Common myeloid progenitor, CD34-positive (primary cell): ENCODE data around the gene SUPT20H.

Source experiments
- CTCF ChIA-PET: fragments of 350-600 bp; sonication (Branson Sonifier 250); formaldehyde crosslinking; loops from one replicate; lab custom pipeline; 2021; ENCODE audit warnings: antibody characterized with exemption; lab: Charles Lee
- POLR2A ChIA-PET: fragments of 350-600 bp; sonication (Branson Sonifier 250); formaldehyde crosslinking; loops from one replicate; lab custom pipeline; 2021; ENCODE audit warnings: antibody characterized with exemption; lab: Charles Lee
- DNase-seq, 3 donors: peaks; one replicate each; pipeline versions ENCODE4 v3.0.0 to v3.0.0-alpha.2; 2013
- H3K27ac ChIP-seq, 2 experiments: 1 replicate in 1 of 2; 2 replicates in 1 of 2; pipeline ENCODE4 v1.7.0; 2013; ENCODE audit warnings: inconsistent platforms in 2 of 2, low read length in 2 of 2, mild to moderate bottlenecking in 2 of 2, low read depth in 1 of 2, moderate library complexity in 1 of 2; ENCODE audit not compliant: severe bottlenecking in 2 of 2, insufficient read depth in 1 of 2, poor library complexity in 1 of 2
- H3K27me3 ChIP-seq, 5 experiments: replicated peaks in 2 of 5; 1 replicate in 3 of 5; 2 replicates in 2 of 5; pipeline versions ENCODE4 v1.6.1 to v1.7.0; 2013; ENCODE audit warnings: low read length in 4 of 5, mild to moderate bottlenecking in 2 of 5, moderate library complexity in 2 of 5, inconsistent platforms in 1 of 5; ENCODE audit not compliant: insufficient read depth in 5 of 5, control insufficient read depth in 4 of 5
- H3K36me3 ChIP-seq, 4 experiments: 1 replicate in 2 of 4; 2 replicates in 2 of 4; pipeline versions ENCODE4 v1.6.1 to v1.7.0; 2013; ENCODE audit warnings: low read length in 3 of 4, control low read depth in 1 of 4, mild to moderate bottlenecking in 1 of 4; ENCODE audit not compliant: control insufficient read depth in 4 of 4, insufficient read depth in 4 of 4
- H3K4me1 ChIP-seq, 4 experiments: 1 replicate in 3 of 4; 2 replicates in 1 of 4; pipeline versions ENCODE4 v1.6.1 to v1.7.1; 2013; ENCODE audit warnings: low read length in 3 of 4, mild to moderate bottlenecking in 3 of 4, control low read depth in 1 of 4, inconsistent platforms in 1 of 4, moderate library complexity in 1 of 4; ENCODE audit not compliant: control insufficient read depth in 4 of 4, insufficient read depth in 4 of 4; ENCODE audit errors: control extremely low read depth in 1 of 4
- H3K4me3 ChIP-seq, 7 experiments: 1 replicate in 4 of 7; 2 replicates in 3 of 7; pipeline versions ENCODE4 v1.5.1 to v1.7.0; 2013; ENCODE audit warnings: mild to moderate bottlenecking in 7 of 7, low read length in 6 of 7, moderate library complexity in 6 of 7, inconsistent platforms in 2 of 7, low read depth in 2 of 7, control low read depth in 1 of 7; ENCODE audit not compliant: insufficient read depth in 4 of 7, control insufficient read depth in 1 of 7; ENCODE audit errors: extremely low read depth in 1 of 7
- H3K9me3 ChIP-seq, 5 experiments: 1 replicate in 4 of 5; 2 replicates in 1 of 5; pipeline versions ENCODE4 v1.6.1 to v1.7.1; 2013; ENCODE audit warnings: low read length in 4 of 5, mild to moderate bottlenecking in 2 of 5, inconsistent platforms in 1 of 5, low read depth in 1 of 5, moderate library complexity in 1 of 5; ENCODE audit not compliant: control insufficient read depth in 4 of 5, insufficient read depth in 2 of 5; ENCODE audit errors: control extremely low read depth in 1 of 5
- WGBS: methylation state at CpG from one replicate; pipeline ENCODE4 v1.1.5; 2013; ENCODE audit not compliant: insufficient coverage; 5-methylcytosine and 5-hydroxymethylcytosine counted together

The SUPT20H gene

GRCh38 chr13:37014609-37015008 lies 44.9 kb downstream of the SUPT20H start:
- Histone ChIP-seq H3K27ac (no peak overlapping the region), H3K9me3 (no peaks in the 10 kb centered on the region), H3K4me1 (no peaks in the 10 kb centered on the region), H3K36me3 (peaks cover 25 to 68% (median 42%) of the 10 kb centered on the region in 4 experiments), H3K27me3 (no peaks in the 10 kb centered on the region), H3K4me3 (no peak overlapping the region)
- WGBS: 100% methylated on average over 1 of the region's 1 CpG
- CTCF ChIA-PET: no interaction called here
- POLR2A ChIA-PET: no interaction called here
- no peak for DNase-seq

- no peaks in the 10 kb centered on the region for H3K4me1 ChIP-seq
- H3K9me3 ChIP-seq: no peaks in the 10 kb centered on the region
- no peak overlapping the region for H3K4me3 ChIP-seq
- WGBS: no CpG with 5 or more reads among the region's 2 CpGs
- no peaks in the 10 kb centered on the region for H3K27me3 ChIP-seq
- POLR2A ChIA-PET: no interaction called here
- H3K27ac ChIP-seq: no peak overlapping the region
- CTCF ChIA-PET: interaction anchor here (0.7 to 2.1 kb wide), 5 partner anchors 8 to 36 kb away, joined by 3 to 11 read pairs (median 3); partner anchors contain the start of gene ALG5
- no peak for DNase-seq
- H3K36me3 ChIP-seq: peaks cover 22 to 77% (median 47%) of the 10 kb centered on the region in 4 experiments
Observed at GRCh38 chr13:37011788-37012187, 47.7 kb downstream of the SUPT20H start.

GRCh38 chr13:37011002-37011401 lies 48.5 kb downstream of the SUPT20H start:
- no CpG with 5 or more reads among the region's 1 CpG for WGBS
- no peaks in the 10 kb centered on the region for H3K9me3 ChIP-seq
- peak in 2 of 3 donors; percentile 13 to 33 for DNase-seq
- H3K27me3 ChIP-seq: no peaks in the 10 kb centered on the region
- H3K27ac ChIP-seq: peak overlapping the region in 1 of 2 experiments; percentile 2
- POLR2A ChIA-PET: no interaction called here
- CTCF ChIA-PET: interaction anchor here (2.1 kb wide), 1 partner anchor 11 kb away, joined by 11 read pairs; the partner anchor contains the start of gene ALG5
- H3K36me3 ChIP-seq: peaks cover 18 to 73% (median 48%) of the 10 kb centered on the region in 4 experiments
- H3K4me3 ChIP-seq: no peak overlapping the region
- no peaks in the 10 kb centered on the region for H3K4me1 ChIP-seq

- H3K9me3 ChIP-seq: no peaks in the 10 kb centered on the region
- no peaks in the 10 kb centered on the region for H3K4me1 ChIP-seq
- H3K27me3 ChIP-seq: no peaks in the 10 kb centered on the region
- ChIA-PET POLR2A (no interaction called here), CTCF (interaction anchor here (2.1 kb wide), 1 partner anchor 11 kb away, joined by 11 read pairs; the partner anchor contains the start of gene ALG5)
- H3K4me3 ChIP-seq: no peak overlapping the region
- WGBS: 100% methylated on average over 1 of the region's 1 CpG
- H3K36me3 ChIP-seq: peaks cover 16 to 73% (median 47%) of the 10 kb centered on the region in 4 experiments
- no peak for DNase-seq
- H3K27ac ChIP-seq: peak overlapping the region in 1 of 2 experiments; percentile 2
Observed at GRCh38 chr13:37010424-37010823, 49.1 kb downstream of the SUPT20H start.

DNA sequence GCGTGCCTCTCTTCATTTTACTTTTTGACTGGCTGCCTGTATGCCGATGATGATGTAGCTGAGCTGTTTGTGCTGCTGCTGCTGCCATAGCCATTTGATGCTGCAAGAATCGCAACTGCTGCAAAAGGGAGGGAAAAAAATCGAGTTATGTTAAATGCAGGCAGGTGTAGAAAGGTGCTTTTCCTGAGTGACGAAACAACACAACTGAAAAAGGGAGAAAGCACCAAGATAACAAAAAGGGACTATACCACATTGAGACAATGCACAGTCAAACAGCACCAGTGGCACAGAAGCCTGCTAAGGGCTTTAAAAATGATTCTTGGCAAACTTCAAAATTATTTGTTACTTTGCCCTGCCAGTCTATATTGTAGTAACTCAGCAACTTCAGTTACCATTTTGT lies 49.8 kb downstream of the SUPT20H start:
- WGBS: 96% methylated on average over 5 of the region's 5 CpGs
- peaks cover 13 to 71% (median 49%) of the 10 kb centered on the region in 4 experiments for H3K36me3 ChIP-seq
- ChIA-PET CTCF (no interaction called here), POLR2A (no interaction called here)
- H3K4me3 ChIP-seq: no peak overlapping the region
- no peaks in the 10 kb centered on the region for H3K9me3 ChIP-seq
- no peak for DNase-seq
- H3K4me1 ChIP-seq: no peaks in the 10 kb centered on the region
- peak overlapping the region in 1 of 2 experiments; percentile 12 for H3K27ac ChIP-seq
- no peaks in the 10 kb centered on the region for H3K27me3 ChIP-seq

- no peaks in the 10 kb centered on the region for H3K9me3 ChIP-seq
- H3K27me3 ChIP-seq: no peaks in the 10 kb centered on the region
- peaks cover 7 to 36% (median 27%) of the 10 kb centered on the region in 4 experiments for H3K36me3 ChIP-seq
- H3K27ac ChIP-seq: peak overlapping the region in 1 of 2 experiments; percentile 98
- POLR2A ChIA-PET: no interaction called here
- no peak for DNase-seq
- peaks cover 6 to 29% (median 22%) of the 10 kb centered on the region in 4 experiments for H3K4me1 ChIP-seq
- WGBS: 86% methylated on average over 1 of the region's 3 CpGs
- H3K4me3 ChIP-seq: peak overlapping the region in 4 of 7 experiments; percentile 89 to 99 (median 96)
- CTCF ChIA-PET: interaction anchor here (0.8 to 1.9 kb wide), 2 partner anchors 16 to 22 kb away, joined by 4 read pairs; no protein-coding TSS in a partner anchor
Observed at GRCh38 chr13:37001921-37002250, 57.6 kb downstream of the SUPT20H start.

- ChIA-PET POLR2A (interaction anchor here (1.0 kb wide), 1 partner anchor 46 kb away, joined by 3 read pairs; no protein-coding TSS in a partner anchor), CTCF (interaction anchor here (1.3 to 3.2 kb wide), 8 partner anchors 7 to 581 kb away, joined by 3 to 13 read pairs (median 7); no protein-coding TSS in a partner anchor)
- Histone ChIP-seq H3K9me3 (no peaks in the 10 kb centered on the region), H3K27me3 (no peaks in the 10 kb centered on the region), H3K4me1 (peaks cover 6 to 29% (median 22%) of the 10 kb centered on the region in 4 experiments), H3K36me3 (peaks cover 12 to 29% (median 20%) of the 10 kb centered on the region in 4 experiments), H3K4me3 (peak within 1 kb of the TSS; percentile 89 to 99 (median 96)), H3K27ac (peak within 1 kb of the TSS; percentile 95 to 98)
- under 1% methylated on average over 25 of the region's 52 CpGs for WGBS
- peak; percentile 93 to 96 (median 96) for DNase-seq
Observed at GRCh38 chr13:36999054-36999714, 60.3 kb downstream of the SUPT20H start, which contains the start of gene ALG5. Gene ALG5 (minus strand): TSS chr13:36999340. CDS start chr13:36999300, 40 bp downstream.
